ENCODE data around the gene OR5H6. TPM values are rescaled to one million over a fixed set of nuclear protein-coding genes. Genes with fewer than 3 reads are reported as not detected.

OR5H6 gene
- total RNA-seq, 4 donors from 2014 or later = not detected

- 89 to 100% methylated on average over 1 of the region's 1 CpG for WGBS, 2 donors (ENCODE audit: low coverage in 1 of 2)
- TF ChIP-seq EP300 (IDR thresholded peaks at IDR 0.05) (no peak), CTCF (IDR thresholded peaks at IDR 0.05) (no peak), POLR2AphosphoS5 (IDR thresholded peaks at IDR 0.05) (no peak), POLR2A (IDR thresholded peaks at IDR 0.05) (no peak)
- no peaks in the 10 kb centered on the region for H3K27me3 ChIP-seq
- no peak overlapping the region for H3K4me3 ChIP-seq
- no peak overlapping the region for H3K27ac ChIP-seq
- no peak for ATAC-seq
- no peaks in the 10 kb centered on the region for H3K36me3 ChIP-seq
- no peaks in the 10 kb centered on the region for H3K9me3 ChIP-seq
- H3K4me1 ChIP-seq = no peaks in the 10 kb centered on the region
These were observed 26.9 kb downstream of the OR5H6 start for GRCh38 chr3:98290916-98291315.

DNA sequence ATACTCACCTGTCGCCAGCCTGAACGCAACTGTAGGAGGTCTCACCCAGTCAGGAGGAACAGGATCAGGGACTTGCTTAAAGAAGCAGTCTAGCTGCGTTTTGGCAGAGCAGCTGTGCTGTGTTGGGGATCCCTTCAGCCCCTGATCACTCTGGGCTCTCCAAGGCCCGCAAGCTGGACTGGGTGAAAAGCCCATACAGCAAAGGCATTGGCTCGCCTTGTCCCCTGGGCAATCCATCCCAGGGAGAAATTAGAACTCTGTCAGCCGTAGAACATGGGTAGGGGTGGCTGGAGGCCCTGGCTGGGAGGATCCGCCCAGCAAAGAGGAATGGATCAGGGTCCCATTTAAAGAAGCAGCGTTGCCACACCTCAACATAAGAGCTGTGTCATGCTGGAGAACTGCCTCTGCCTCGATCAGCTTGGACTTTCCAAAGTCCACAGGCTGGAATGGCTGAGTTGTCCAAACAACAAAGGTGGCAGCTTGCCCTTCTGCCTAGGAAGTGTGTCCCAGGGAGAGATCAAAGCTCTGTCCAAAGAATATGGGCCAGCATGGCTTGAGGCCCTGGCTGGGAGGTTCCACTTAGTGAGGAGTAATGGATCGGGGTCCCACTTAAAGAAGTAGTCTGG is 27.4 kb downstream of the OR5H6 start:
- Histone ChIP-seq H3K4me3 (no peak overlapping the region), H3K27ac (no peak overlapping the region), H3K27me3 (no peaks in the 10 kb centered on the region), H3K9me3 (peaks cover 0 to 2% (median 0%) of the 10 kb centered on the region in 3 donors), H3K4me1 (no peaks in the 10 kb centered on the region), H3K36me3 (no peaks in the 10 kb centered on the region)
- no peak for ATAC-seq
- WGBS, 2 donors (ENCODE audit: low coverage in 1 of 2) = 50% methylated on average over 2 of the region's 10 CpGs; no CpG with 5 or more reads in 1 of the 2 donors
- no peak for TF ChIP-seq POLR2AphosphoS5 (IDR thresholded peaks at IDR 0.05)
- TF ChIP-seq POLR2A (IDR thresholded peaks at IDR 0.05) = no peak
- TF ChIP-seq CTCF (IDR thresholded peaks at IDR 0.05) = no peak
- no peak for TF ChIP-seq EP300 (IDR thresholded peaks at IDR 0.05)

Other genes starting within 250 kb of the OR5H6 start
- gene GABRR3, start 228.9 kb upstream of the OR5H6 start, total RNA-seq = not detected
- gene OR5AC2, start 177.1 kb upstream of the OR5H6 start, total RNA-seq = not detected
- gene OR5H1, start 133.5 kb upstream of the OR5H6 start, total RNA-seq = not detected
- under 1 TPM in 1 of 4 donors, not detected in 3; 0.04 TPM for gene OR5H14, start 116.8 kb upstream of the OR5H6 start, total RNA-seq
- gene OR5H15, start 97.5 kb upstream of the OR5H6 start, total RNA-seq = not detected
- gene OR5H2, start 18.3 kb downstream of the OR5H6 start, total RNA-seq = not detected
- not detected for gene OR5K4, start 89.6 kb downstream of the OR5H6 start, total RNA-seq
- not detected for gene OR5K3, start 126.4 kb downstream of the OR5H6 start, total RNA-seq
- gene OR5K1, start 199.0 kb downstream of the OR5H6 start, total RNA-seq = not detected
- gene OR5K2, start 233.4 kb downstream of the OR5H6 start, total RNA-seq = not detected

Data from gastroesophageal sphincter (tissue), 4 donors.